ENCODE data around the gene PCSK2.

The PCSK2 gene, protein sequence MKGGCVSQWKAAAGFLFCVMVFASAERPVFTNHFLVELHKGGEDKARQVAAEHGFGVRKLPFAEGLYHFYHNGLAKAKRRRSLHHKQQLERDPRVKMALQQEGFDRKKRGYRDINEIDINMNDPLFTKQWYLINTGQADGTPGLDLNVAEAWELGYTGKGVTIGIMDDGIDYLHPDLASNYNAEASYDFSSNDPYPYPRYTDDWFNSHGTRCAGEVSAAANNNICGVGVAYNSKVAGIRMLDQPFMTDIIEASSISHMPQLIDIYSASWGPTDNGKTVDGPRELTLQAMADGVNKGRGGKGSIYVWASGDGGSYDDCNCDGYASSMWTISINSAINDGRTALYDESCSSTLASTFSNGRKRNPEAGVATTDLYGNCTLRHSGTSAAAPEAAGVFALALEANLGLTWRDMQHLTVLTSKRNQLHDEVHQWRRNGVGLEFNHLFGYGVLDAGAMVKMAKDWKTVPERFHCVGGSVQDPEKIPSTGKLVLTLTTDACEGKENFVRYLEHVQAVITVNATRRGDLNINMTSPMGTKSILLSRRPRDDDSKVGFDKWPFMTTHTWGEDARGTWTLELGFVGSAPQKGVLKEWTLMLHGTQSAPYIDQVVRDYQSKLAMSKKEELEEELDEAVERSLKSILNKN

DNA sequence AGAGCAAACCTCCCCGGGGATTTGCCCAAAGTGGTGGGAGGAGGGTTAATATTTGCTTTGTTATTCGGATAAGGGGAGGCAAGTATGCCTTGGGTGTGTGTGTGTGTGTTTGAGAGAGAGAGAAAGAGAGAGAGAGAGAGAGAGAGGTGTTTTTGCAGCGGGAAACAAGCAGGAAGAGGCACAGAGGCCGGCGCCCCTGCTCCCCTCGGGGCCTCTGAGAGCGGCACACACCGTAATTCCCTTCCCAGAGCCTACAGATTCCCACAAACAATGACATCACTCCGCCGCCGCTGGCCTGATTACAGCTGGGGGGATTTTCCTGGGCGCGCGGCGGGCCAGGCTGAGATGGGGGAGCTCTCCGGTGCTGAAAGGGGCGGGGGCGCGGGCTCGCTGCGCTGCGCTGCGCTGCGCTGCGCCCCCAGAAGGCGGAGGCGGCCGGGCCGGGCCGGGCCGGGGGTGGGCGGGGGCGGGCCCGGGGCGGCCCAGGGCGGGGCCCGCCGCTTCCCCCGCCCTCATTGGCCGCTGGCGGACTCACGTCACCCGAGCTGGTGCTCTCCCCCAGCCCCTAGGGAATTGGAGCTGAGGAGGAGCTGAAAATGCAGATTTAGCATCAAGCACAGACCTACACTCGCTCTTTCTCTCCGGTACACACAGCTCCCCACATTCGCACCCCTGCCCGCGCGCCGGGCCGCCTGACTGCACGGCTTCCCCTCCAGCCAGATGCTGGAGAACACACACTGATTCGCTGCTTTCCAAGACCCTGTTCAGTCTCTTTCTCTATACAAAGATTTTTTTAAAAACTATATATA, at the start of gene PCSK2:
PCSK2 (plus strand) TSS at position 631 of the 809 bp plus-strand sequence. CDS start 266 bp downstream, outside the sequence.
- no peak within 1 kb of the TSS for H2AFZ ChIP-seq (ENCODE audit: low read length)
- no peak for DNase-seq

DNA sequence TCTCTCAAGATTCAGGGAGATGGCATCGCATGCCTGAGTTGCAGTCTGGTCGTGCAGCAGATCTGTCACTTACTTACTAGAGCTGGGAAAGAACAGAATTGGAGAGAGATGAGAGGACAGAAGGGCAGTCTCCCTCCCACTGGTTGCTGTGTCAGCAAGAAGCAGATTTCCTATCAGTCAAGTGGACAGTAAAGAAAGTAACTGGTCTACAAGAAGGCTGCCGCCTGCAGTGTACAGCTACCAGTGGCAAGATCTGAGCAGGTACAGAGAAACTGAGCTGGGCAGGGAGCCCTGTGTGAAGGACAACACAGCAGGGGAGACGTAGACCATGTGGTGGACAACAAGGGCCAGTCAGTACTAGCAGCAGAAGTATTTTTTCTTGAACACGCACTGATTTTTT, 49.5 kb upstream of the PCSK2 start:
- H2AFZ ChIP-seq (ENCODE audit: low read length): no peak overlapping the region
- H3K36me3 ChIP-seq (replicated peaks; ENCODE audit: insufficient read depth, low read length): no peaks in the 10 kb centered on the region
- H3K4me3 ChIP-seq (ENCODE audit: low read length): no peak overlapping the region
- H3K9me2 ChIP-seq (replicated peaks; ENCODE audit: insufficient read depth, low read length): no peaks in the 10 kb centered on the region
- H4K20me1 ChIP-seq (ENCODE audit: insufficient read depth, low read length): no peaks in the 10 kb centered on the region
- no peak overlapping the region for H3K4me2 ChIP-seq (ENCODE audit: low read depth, low read length)
- TF ChIP-seq EZH2phosphoT487 (IDR thresholded peaks at IDR 0.05; ENCODE audit: low read length) (no peak), EZH2 (optimal IDR thresholded peaks at IDR 0.05; ENCODE audit: low read depth, low read length) (no peak)
- TF ChIP-seq, protein P1, sequence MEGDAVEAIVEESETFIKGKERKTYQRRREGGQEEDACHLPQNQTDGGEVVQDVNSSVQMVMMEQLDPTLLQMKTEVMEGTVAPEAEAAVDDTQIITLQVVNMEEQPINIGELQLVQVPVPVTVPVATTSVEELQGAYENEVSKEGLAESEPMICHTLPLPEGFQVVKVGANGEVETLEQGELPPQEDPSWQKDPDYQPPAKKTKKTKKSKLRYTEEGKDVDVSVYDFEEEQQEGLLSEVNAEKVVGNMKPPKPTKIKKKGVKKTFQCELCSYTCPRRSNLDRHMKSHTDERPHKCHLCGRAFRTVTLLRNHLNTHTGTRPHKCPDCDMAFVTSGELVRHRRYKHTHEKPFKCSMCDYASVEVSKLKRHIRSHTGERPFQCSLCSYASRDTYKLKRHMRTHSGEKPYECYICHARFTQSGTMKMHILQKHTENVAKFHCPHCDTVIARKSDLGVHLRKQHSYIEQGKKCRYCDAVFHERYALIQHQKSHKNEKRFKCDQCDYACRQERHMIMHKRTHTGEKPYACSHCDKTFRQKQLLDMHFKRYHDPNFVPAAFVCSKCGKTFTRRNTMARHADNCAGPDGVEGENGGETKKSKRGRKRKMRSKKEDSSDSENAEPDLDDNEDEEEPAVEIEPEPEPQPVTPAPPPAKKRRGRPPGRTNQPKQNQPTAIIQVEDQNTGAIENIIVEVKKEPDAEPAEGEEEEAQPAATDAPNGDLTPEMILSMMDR (IDR thresholded peaks at IDR 0.05; ENCODE audit: low read length): no peak
- no peak for DNase-seq
- H3F3A ChIP-seq (ENCODE audit: insufficient read depth, low read length): no peaks in the 10 kb centered on the region
- no peaks in the 10 kb centered on the region for H3K4me1 ChIP-seq (ENCODE audit: low read length)
- no peak overlapping the region for H3K9ac ChIP-seq (ENCODE audit: low read length)
- H3K27me3 ChIP-seq (replicated peaks; ENCODE audit: insufficient read depth, low read length): no peaks in the 10 kb centered on the region
- no peak overlapping the region for H3K27ac ChIP-seq (ENCODE audit: low read length)
- no peaks in the 10 kb centered on the region for H3K79me2 ChIP-seq (ENCODE audit: low read length)
- no peaks in the 10 kb centered on the region for H3K9me3 ChIP-seq (replicated peaks; ENCODE audit: insufficient read depth, low read length)

More for the DNA sequence above, at the start of gene PCSK2:
- Histone ChIP-seq H3K9ac (ENCODE audit: low read length) (no peak within 1 kb of the TSS), H3K79me2 (ENCODE audit: low read length) (no peaks in the 10 kb centered on the region), H4K20me1 (ENCODE audit: insufficient read depth, low read length) (no peaks in the 10 kb centered on the region), H3K4me1 (ENCODE audit: low read length) (no peaks in the 10 kb centered on the region), H3F3A (ENCODE audit: insufficient read depth, low read length) (no peaks in the 10 kb centered on the region), H3K9me3 (replicated peaks; ENCODE audit: insufficient read depth, low read length) (no peaks in the 10 kb centered on the region), H3K36me3 (replicated peaks; ENCODE audit: insufficient read depth, low read length) (no peaks in the 10 kb centered on the region), H3K4me3 (ENCODE audit: low read length) (no peak within 1 kb of the TSS), H3K9me2 (replicated peaks; ENCODE audit: insufficient read depth, low read length) (no peaks in the 10 kb centered on the region), H3K4me2 (ENCODE audit: low read depth, low read length) (no peak within 1 kb of the TSS), H3K27me3 (replicated peaks; ENCODE audit: insufficient read depth, low read length) (no peaks in the 10 kb centered on the region), H3K27ac (ENCODE audit: low read length) (no peak within 1 kb of the TSS)
- TF ChIP-seq EZH2phosphoT487 (IDR thresholded peaks at IDR 0.05; ENCODE audit: low read length) (no peak), EZH2 (optimal IDR thresholded peaks at IDR 0.05; ENCODE audit: low read depth, low read length) (no peak)
- TF ChIP-seq, protein P1 (IDR thresholded peaks at IDR 0.05; ENCODE audit: low read length): no peak

DNA sequence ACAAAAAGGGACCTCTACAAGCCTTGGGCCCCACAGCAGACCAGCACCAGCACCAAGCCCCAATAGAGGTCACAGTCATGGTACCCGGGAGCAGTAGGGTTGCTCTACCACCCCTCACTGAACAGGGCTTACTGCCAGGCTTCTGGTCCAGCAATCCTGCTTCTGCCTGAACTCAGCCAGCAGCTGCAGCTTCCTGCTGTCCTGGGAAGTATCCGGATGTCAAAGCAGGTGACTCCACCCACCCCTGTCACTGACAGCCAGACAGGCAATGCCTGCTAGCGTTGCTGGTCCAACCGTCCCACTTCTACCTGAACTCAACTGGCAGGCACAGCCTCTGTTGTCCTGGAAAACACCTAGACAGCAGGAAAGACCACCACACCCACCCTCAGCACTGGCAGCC, 47.0 kb upstream of the PCSK2 start:
- H3K36me3 ChIP-seq (replicated peaks; ENCODE audit: insufficient read depth, low read length): no peaks in the 10 kb centered on the region
- no peak for DNase-seq
- H3K4me1 ChIP-seq (ENCODE audit: low read length): no peaks in the 10 kb centered on the region
- H3K27me3 ChIP-seq (replicated peaks; ENCODE audit: insufficient read depth, low read length): no peaks in the 10 kb centered on the region
- no peaks in the 10 kb centered on the region for H3K9me3 ChIP-seq (replicated peaks; ENCODE audit: insufficient read depth, low read length)
- H3F3A ChIP-seq (ENCODE audit: insufficient read depth, low read length): no peaks in the 10 kb centered on the region
- H3K4me3 ChIP-seq (ENCODE audit: low read length): no peak overlapping the region
- TF ChIP-seq EZH2phosphoT487 (IDR thresholded peaks at IDR 0.05; ENCODE audit: low read length) (no peak), EZH2 (optimal IDR thresholded peaks at IDR 0.05; ENCODE audit: low read depth, low read length) (no peak)
- TF ChIP-seq, protein P1 (IDR thresholded peaks at IDR 0.05; ENCODE audit: low read length): no peak
- no peak overlapping the region for H2AFZ ChIP-seq (ENCODE audit: low read length)
- no peak overlapping the region for H3K4me2 ChIP-seq (ENCODE audit: low read depth, low read length)
- no peaks in the 10 kb centered on the region for H3K9me2 ChIP-seq (replicated peaks; ENCODE audit: insufficient read depth, low read length)
- H4K20me1 ChIP-seq (ENCODE audit: insufficient read depth, low read length): no peaks in the 10 kb centered on the region
- H3K9ac ChIP-seq (ENCODE audit: low read length): no peak overlapping the region
- no peak overlapping the region for H3K27ac ChIP-seq (ENCODE audit: low read length)
- H3K79me2 ChIP-seq (ENCODE audit: low read length): no peaks in the 10 kb centered on the region
